NCI-H2227 (cell line): Measurements from ENCODE around the gene C6orf15.

Experiments used
- DNase-seq: peaks from one replicate; lab custom pipeline; 2025; ENCODE audit not compliant: unreplicated experiment; lab: John Stamatoyannopoulos, UW

Gene C6orf15

DNA sequence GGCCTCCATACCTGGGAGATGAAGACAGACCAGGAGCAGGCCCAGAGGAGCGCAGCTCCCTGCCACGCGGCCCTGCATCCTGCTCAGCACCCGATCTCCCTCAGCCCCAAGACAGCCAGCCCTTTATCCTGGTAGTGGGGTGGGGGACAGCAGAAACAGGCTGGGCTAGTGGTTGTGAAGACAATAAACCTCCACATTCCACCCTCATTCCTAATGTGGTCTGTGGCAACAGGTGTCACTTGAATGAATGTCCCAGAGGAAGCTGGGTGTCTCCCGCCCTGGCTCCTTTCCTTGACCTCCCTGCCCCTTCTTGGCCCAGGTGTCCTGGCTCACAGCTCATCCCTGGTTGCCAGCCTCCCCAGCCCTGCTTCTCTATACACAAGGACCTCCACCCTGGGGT is at the start of gene C6orf15:
C6orf15 (minus strand) TSS at position 98 of the 400 bp plus-strand sequence; CDS start at position 78, 20 bp downstream.
- DNase-seq = no peak

DNA sequence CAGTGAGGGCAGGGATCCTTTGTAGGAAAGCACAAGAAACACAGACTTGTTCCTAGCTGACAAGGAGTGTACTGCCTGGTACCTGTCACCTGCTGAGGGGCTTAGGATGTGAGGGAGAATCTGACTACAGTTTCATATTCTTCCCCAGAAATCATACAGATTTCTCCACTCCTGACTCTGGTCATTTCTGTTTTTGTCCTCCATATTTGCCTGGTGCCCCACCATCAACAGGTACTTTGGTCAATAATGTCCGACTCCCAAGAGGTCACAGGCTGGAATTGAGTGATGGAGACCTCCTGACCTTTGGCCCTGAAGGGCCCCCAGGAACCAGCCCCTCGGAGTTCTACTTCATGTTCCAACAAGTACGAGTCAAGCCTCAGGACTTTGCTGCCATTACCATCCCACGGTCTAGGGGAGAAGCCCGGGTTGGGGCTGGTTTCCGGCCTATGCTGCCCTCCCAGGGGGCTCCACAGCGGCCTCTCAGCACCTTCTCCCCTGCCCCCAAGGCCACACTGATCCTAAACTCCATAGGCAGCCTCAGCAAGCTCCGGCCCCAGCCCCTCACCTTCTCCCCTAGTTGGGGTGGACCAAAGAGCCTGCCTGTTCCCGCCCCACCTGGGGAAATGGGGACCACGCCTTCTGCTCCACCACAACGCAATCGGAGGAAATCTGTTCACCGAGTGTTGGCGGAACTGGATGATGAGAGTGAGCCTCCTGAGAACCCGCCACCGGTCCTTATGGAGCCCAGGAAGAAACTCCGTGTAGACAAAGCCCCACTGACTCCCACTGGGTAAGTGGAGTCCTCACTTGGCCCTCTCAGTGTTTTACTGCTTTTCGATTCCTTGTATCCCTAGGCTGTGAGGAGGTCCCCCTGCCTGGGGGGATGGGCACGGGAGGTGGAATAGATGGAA is 49.1 kb upstream of the C6orf15 start:
- DNase-seq = no peak

DNA sequence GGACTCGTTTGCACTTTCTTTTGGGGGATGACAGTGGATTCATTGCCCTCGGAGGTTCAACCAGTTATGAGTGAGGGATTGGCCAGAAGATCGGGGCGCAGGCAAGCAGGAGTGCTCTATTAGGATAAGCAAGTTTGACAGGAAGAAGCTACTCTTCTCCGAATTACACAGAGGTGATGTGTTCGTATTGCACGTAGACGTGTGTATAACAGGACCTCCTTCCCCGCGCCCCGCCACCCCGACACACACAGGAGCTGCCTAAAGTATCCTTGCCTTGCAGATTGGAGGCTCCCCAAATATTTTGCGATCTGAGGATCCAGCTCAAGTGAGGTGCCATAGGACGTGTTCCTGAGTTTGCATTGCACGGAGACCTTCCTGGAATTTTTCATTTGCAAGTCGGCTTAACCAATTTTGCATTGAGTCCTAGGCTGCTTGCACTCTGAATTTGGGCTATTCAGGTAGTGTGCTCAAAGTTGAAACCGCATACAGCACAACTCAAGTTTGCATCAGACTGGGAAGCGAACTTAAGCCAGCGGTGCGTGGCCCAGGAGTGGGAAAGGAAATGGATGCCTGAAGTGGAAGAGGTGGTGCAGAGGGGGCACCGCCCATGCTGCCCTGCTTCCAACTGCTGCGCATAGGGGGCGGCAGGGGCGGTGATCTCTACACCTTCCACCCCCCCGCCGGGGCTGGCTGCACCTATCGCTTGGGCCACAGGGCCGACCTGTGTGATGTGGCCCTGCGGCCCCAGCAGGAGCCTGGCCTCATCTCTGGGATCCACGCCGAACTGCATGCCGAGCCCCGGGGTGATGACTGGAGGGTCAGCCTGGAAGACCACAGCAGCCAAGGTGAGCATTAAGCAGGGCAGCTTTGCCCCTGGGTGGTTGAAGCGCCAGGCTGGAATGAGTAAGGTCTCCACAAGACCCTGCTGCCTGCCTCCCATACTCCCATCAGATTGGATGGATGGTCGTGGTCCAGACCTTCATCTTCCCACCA is 46.8 kb upstream of the C6orf15 start:
- DNase-seq = peak; percentile 42

DNA sequence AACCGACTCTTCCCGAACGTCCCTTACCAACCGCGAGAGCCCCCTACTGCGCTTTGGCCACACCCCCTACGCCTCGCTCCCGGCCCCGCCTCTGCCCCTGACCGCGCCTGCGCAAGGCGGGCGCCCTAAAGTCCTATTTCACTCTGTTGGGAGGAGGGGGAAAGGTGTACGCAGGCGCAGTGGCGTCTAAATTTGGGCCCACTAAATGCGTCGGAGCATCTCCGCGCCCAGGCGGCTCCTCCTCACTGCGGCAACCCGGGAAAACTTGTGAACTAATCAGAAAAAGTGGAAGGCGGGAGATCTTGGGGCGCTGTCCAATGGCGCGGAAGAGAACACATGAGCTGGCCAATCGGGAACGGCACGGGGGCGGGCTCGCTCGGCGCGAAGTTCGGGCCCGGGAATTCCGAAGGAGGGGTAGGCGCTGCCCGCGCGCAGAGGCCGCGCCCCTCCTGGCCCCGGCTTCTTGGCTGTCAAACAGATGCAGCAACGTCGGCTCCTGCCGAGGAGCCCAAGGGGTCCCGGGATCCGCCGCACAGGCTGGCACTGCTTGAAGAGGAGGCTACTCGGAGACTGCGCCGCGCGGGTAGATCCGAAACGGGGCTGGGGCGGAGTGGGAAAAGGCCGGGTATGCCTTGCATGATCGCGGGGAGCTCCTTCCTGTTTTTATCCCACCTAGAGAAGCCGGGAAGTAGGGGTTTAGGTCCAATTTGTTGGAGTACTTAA is 45.9 kb upstream of the C6orf15 start, which contains the start of gene TCF19:
TCF19 (plus strand) TSS at position 450 of the 723 bp plus-strand sequence. CDS start 881 bp downstream, outside the sequence.
- DNase-seq = peak; percentile 99

DNA sequence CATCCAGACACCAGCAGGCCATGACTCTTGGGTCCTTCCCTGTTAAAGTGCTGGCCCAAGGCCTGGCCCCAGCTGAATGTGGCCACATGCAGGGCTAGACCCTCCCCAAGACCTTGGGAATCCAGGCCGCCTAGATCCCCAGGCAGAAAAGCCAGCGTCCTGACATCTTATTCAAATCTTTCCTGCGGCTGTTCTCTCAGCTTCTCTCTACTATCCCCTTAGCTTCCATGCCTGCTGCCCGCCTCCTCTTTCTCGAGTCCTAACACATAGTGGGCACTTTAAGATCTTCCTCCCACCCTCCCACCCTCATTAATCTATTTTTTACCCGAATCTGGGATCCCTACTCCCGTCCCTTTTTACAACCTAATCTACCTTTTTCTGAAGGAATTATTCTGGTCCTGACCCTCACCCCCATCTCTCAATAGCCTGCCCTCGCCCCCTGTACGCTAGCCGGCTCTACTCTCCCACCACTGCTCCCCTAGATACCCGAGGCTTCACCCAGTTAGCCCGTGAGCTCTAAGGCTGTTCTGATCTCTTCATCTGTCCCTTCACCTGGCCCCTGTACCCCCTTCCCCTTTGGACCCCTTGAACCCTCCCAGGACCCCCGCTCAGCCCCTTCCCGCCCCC is 45.3 kb upstream of the C6orf15 start, which contains the start of gene CCHCR1:
CCHCR1 (minus strand) TSS at position 290 of the 627 bp plus-strand sequence; CDS start at position 88, 202 bp downstream.
- DNase-seq = peak; percentile 33

DNA sequence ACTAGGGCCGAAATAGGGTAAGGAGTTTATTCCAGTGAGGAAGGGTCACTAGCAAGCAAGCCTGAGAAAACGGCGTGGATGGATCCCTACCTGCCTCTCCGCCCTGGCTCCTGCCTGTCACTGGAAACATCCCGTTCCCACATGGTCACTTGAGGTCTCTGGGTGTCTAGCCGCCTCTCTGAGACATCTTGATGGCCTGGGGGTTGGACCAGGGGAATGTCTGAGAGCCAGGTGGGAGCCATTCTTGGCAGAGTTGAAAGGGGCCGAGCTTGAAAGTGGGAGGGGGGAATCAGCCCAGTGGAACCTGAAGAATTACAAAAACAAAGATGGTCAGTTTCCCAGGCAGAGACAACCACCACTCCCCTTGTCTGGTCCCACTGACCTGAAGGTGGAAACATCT is 44.3 kb upstream of the C6orf15 start:
- DNase-seq = no peak

DNA sequence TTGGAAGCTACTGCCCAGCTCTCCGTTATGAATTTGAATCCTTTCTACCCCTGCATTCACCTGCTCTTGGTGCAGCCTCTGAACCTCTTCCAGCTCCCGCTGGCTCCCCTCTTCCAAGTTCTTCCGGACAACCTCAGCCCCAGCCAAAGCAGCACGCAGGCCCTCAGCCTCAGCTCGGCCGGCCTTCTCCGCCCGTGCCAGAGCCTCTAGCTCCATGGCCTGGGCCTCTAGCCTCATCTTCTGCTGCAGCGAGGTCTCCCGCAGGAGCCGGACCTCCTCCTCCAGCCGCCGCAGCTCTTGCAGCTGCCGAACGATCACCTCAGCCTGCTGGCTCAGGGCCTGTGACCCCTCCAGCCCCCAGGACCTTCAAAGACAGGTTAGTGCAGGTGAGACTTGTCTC is 42.1 kb upstream of the C6orf15 start:
- DNase-seq = no peak

DNA sequence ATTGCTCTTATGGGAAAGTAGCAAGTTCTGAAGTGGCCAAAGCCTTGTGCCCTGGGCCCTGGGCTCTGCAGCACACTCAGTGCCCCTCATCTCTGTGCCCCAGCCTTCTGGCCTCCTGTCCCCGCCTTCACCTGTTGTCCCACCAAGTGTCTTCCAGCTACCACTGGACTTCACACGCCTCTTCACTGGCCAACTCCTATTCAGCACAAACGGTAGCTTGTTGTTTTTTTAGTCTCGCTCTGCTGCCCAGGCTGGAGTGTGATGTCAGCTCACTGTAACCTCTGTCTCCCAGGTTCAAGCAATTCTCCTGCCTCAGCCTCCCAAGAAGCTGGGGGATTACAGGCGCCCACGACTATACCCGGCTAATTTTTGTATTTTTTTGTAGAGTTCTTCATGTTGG is 40.4 kb upstream of the C6orf15 start:
- no peak for DNase-seq

DNA sequence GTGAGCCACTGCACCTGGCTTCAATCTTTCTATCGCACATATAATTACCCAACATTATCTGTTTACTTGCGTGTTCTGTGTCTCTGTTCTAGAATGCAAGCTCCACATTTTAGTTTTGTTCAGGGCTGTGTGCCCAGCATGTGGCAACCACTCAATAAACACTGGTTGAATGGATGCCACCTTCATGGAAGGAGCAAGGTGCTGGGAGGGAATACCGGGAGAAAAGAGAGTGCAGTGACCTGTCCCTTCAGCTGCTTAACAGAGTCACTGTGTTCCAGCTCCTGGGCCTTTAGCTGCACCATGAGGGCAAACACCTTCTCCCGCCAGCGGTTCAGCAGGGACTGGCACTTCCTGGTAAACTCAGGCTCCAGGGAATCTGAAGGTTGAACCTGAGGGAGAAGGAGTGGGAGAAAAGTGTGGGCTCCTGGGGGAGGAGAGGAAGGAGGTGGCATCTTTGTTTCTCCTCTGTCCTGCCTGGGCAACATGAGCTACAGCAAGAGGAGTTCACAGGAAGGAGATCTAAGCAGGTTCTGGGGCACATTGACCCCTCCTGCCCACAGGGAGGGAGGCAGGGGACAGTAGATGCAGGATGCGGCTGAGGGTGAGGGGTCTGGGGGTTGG is 37.6 kb upstream of the C6orf15 start:
- no peak for DNase-seq

DNA sequence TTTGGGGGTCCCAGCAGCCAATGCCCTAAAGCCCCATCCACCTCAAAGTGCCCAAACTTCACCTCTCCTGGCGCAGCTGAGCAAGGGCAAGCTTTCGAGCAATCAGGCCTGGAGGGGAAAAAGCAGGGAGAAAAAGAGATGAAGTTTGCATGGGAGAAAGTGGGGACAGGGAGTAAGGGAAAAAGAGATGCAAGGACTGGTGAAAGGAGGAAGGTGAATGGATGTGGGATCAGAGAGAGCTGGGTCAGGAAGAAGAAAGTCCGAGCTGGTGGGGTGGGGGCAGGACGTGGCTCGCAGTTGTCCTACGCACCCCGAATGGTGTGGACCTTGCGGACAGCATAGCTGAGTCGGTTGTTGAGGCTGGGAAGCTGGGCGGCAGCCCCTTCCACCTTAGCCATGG is 33.0 kb upstream of the C6orf15 start:
- no peak for DNase-seq

DNA sequence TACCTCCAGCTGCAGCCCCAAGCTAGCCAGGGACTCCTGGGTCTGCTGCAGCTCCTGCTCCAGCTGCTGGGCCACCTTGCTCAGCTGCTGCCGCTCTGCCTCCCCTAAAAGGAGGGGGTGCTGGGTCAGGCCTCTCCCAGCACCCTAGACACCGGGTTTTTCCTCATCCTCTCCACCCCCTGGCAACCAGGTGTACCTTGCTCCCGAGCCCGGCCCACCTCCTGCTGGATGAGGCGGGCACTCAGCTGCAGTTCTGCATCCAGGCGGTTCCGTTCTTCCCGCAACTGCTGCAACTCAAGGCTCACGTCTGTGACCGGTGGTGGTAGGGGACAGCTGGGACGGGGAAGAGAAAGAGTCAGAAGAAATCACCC is 32.6 kb upstream of the C6orf15 start:
- no peak for DNase-seq

DNA sequence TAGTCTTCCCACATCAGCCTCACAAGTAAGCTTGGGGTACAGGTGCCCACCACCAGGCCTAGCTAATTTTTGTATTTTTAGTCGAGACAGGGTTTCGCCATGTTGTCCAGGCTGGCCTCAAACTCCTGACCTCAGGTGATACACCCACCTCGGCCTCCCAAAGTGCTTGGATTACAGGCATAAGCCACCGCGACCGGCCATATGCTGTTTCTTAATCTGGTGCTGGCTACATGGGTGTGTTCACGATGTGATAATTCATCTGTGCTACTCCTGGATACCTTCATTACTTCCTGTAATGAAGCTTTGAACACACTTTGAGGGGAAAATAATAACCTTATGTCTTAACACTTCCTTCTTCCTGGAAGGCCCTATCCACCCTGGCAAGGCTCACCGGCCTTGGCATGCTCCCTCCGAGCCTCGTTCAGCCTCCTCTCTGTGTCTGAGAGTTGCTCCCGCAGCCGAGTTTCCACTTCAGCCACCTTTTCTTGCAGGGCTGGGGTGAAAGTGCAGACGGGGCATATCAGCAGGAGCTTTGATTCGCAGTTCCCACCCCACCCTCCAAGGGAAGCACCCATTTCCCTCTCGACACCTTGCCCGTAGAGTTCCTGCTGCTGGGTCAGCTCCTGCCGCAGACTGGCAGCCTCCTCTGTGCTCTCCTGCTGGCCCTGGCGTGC is 32.1 kb upstream of the C6orf15 start:
- no peak for DNase-seq

DNA sequence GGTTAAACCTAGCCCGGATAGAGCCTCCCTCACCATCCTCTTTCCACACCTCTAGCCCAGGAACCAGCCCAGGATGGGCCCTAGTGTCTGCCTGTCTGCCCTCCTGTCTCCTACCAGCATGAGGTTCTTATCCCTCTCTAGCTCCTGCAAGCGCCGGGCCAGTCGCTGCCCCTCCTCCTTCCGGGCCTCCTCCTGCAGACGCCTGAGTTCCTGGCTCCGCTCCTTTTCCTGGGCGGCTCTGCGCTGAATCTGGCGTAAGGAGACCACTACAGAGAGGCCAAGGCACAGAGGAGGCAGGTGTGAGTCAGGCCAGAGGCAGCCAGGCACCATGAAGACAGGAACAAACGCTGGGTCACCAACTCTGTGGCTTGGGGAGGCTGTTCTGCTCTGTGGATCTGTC is 30.8 kb upstream of the C6orf15 start:
- peak; percentile 43 for DNase-seq

DNA sequence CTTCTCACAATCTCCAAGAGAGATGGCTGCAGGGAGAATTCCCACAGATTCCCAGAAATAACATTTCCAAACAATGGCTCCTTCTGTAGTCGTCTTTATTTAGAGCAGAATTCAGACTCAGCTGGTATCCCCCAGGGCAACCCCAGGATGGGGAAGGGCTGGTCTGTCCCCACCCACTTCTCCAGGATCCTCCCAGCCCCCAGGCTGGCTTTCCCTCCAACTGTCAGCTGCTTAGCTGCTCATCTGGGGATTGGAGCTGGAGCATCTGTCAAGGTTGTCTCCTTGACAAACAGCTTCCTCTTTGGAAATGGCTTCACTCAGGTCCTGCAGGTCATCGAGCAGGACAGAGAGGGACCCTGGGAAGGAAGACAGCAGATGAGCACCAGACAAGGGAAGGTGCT is 30.0 kb upstream of the C6orf15 start:
- peak; percentile 38 for DNase-seq

DNA sequence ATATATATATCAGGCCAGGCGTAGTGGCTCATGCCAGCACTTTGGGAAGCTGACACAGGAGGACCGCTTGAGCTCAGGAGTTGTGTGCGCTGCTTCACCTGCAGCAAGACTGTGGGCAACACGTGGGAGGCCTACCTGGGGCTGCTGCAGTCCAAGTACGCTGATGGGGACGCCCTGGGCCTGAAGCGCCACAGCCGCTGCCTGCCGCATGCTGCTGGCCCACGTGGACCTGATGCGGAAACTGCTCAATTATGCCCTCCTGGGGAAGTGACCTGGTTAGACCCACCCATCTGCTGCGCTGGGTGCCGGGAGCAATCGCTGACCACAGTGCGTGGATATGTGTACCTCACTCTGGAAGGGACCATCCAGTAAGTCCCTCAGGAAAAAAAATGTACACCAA is 28.3 kb upstream of the C6orf15 start:
- DNase-seq = no peak

DNA sequence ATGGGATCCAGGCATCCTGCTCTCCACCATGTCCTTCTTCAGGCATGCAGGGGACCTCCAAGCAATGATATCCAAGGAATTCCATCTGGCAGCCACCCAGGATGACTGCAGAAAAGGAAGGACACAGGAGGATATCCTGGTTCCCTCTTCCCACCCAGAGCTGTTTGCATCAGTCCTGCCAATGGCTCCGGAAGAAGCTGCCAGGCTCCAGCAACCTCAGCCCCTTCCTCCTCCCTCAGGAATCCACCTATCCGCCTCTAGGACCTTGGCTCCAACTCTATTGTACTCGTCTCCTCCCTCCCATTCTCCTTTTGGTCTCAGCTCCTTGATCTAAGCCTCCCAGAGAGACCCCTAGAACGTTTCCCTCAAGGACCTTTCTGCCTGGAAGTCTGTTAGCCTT is 27.2 kb upstream of the C6orf15 start:
- peak; percentile 30 for DNase-seq

DNA sequence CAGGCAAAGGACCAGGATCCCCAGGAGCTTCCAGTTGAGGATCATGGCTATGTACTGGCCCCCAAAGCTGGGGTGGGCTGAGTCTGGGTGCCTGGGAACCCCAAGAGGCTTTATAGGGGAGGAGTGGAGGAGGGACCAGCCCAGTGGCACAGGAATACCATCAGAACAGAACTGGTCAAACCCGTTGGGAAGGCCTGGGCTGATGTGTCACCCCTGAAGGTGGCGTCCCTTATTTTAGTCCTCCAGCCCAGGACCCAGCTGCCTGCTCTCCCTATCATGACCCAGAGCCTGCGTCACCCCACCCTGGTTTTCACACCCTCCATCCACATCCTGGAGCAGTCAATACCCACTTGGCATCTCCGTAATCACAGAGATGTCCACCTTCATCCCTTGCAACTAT is 26.6 kb upstream of the C6orf15 start, which contains the start of gene PSORS1C2:
PSORS1C2 (minus strand) TSS at position 85 of the 400 bp plus-strand sequence; CDS start at position 45, 40 bp downstream.
- DNase-seq = no peak

DNA sequence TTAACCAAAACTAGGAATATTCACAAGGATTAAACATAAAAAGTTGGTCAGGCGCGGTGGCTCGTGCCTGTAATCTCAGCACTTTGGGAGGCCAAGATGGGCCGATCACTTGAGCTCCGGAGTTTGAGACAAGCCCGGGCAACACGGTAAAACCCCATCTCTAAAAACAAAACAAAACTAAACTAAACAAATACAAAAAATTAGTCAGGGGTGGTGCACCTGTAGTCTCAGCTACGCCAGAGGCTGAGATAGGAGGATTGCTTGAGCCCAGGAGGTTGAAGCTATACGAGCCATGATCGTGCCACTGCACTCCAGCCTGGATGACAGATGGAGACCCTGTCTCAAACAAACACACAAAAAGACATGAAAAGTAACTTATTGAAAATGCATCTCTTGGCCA is 23.3 kb upstream of the C6orf15 start:
- DNase-seq = no peak

DNA sequence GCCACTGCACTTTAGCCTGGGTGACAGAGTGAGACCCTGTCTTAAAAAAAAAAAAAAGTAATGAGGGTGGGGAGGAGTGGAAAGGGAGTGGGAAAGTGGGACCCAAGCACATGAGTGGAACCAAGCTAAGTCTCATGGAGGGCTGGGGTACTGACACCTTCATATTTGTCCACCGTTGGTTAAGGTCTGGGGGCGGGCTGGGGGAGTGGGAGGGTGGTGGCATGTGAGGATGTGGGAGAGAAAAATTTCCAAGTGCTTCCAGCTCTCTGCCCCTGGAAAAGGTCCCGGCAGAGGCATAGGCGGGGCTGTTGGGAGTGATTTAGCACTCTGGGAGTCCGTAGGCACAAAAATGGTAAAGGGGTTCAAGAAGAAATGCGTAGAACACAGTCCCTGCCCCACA is 20.4 kb upstream of the C6orf15 start:
- no peak for DNase-seq
